ENCODE data around the gene CLC. TPM values are rescaled to one million over a fixed set of nuclear protein-coding genes. Genes with fewer than 3 reads are reported as not detected.

The CLC gene
- total and polyA plus RNA-seq, 2 of the 13 experiments (the other 11 are each of a cell fraction or from before 2014, with no cell fraction given) = not detected

GRCh38 chr19:39695759-39696158 is 42.1 kb downstream of the CLC start (continued):
- TF ChIP-seq ARID5B (CRISPR knock-in tag; IDR thresholded peaks at IDR 0.05) (peak; percentile 75), ZNF343 (CRISPR knock-in tag; IDR thresholded peaks at IDR 0.05) (no peak), ATF4 (CRISPR knock-in tag; IDR thresholded peaks at IDR 0.05) (no peak), AHDC1 (CRISPR knock-in tag; IDR thresholded peaks at IDR 0.05; ENCODE audit: borderline replicate concordance) (peak; percentile 63; the same call in 1 of the 2 replicates), ZNF281 (CRISPR knock-in tag; IDR thresholded peaks at IDR 0.05; ENCODE audit: borderline replicate concordance) (peak; percentile 63; the same call in 1 of the 2 replicates), ZFP62 (CRISPR knock-in tag; IDR thresholded peaks at IDR 0.05) (no peak), EP300 (IDR thresholded peaks at IDR 0.05; ENCODE audit: low read depth in 2 of 2, low read length in 2 of 2) (peak in 1 of 2 experiments; percentile 61; a peak in 2 of 4 replicates), EP300 (CRISPR knock-in tag; IDR thresholded peaks at IDR 0.05; ENCODE audit: borderline replicate concordance) (no peak), ZUFSP (CRISPR knock-in tag; IDR thresholded peaks at IDR 0.05; ENCODE audit: borderline replicate concordance) (no peak), HNF4G (IDR thresholded peaks at IDR 0.05; ENCODE audit: borderline replicate concordance, low read depth, low read length) (0 out of 2 replicates have a peak, but pooled peaks have one; percentile 21), HNF4G (CRISPR knock-in tag; IDR thresholded peaks at IDR 0.05; ENCODE audit: borderline replicate concordance, low read depth) (no peak)
